Measurements from ENCODE around the gene TPT1. TPM values are rescaled to one million over a fixed set of nuclear protein-coding genes. Genes with fewer than 3 reads are reported as not detected.

Gene TPT1
- total RNA-seq, 4 donors from 2014 or later: 1,985 to 5,244 (median 2,921) TPM

DNA sequence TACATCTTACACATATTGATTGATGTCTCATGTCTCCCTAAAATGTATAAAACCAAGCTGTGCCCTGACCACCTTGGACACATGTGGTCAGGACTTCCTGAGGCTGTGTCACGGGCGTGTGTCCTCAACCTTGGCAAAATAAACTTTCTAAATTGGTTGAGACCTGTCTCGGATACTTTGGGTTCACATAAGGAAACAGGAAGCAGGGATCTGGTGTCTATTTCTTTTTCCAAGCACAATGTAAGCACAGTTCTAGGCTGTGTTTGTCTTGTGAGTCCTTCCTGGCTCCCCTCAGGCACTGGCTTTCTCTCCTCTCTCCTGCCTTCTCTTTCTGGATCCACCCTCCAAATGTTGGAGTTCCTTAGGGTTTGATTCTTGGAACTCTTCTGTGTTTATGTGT lies 27.6 kb upstream of the TPT1 start:
- WGBS: 28% methylated on average over 3 of the region's 3 CpGs
- Histone ChIP-seq H3K4me3 (no peak overlapping the region), H3K9me3 (no peaks in the 10 kb centered on the region), H3K4me1 (peaks cover 15 to 24% (median 17%) of the 10 kb centered on the region in 4 donors), H3K27me3 (no peaks in the 10 kb centered on the region), H3K27ac (replicated peaks in 1 of 4) (no peak overlapping the region), H3K36me3 (peaks cover 0 to 25% (median 6%) of the 10 kb centered on the region in 4 donors)
- TF ChIP-seq POLR2AphosphoS5 (IDR thresholded peaks at IDR 0.05): no peak
- no peak for TF ChIP-seq EP300 (IDR thresholded peaks at IDR 0.05)
- TF ChIP-seq CTCF (IDR thresholded peaks at IDR 0.05): no peak
- TF ChIP-seq POLR2A (IDR thresholded peaks at IDR 0.05; ENCODE audit: low read depth): no peak
- no peak for DNase-seq (ENCODE audit: extremely low spot score)
- intact Hi-C loops (cut with DNase I): no loop called here

DNA sequence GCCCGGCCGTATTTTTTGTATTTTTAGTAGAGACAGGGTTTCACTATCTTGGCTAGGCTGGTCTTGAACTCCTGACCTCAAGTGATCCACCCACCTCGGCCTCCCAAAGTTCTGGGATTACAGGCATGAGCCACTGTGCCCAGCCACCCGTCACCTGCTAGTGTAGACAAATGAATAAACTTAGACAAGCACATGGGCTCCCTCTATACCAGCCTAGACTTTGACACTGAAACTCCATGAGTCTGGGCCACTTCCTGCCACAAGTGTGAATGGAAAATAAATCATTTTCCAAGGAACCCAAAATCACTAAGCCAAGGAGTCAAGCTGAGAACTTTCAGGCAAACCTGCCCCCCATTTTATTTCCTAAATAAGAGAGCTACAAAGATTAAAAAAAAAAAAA lies 27.0 kb upstream of the TPT1 start:
- TF ChIP-seq EP300 (IDR thresholded peaks at IDR 0.05): no peak
- no peak overlapping the region for H3K27ac ChIP-seq (replicated peaks in 1 of 4)
- WGBS: 94% methylated on average over 3 of the region's 4 CpGs
- H3K9me3 ChIP-seq: no peaks in the 10 kb centered on the region
- intact Hi-C loops (cut with DNase I): no loop called here
- no peaks in the 10 kb centered on the region for H3K27me3 ChIP-seq
- peaks cover 12 to 24% (median 17%) of the 10 kb centered on the region in 4 donors for H3K4me1 ChIP-seq
- no peak for DNase-seq (ENCODE audit: extremely low spot score)
- peaks cover 0 to 28% (median 6%) of the 10 kb centered on the region in 4 donors for H3K36me3 ChIP-seq
- H3K4me3 ChIP-seq: no peak overlapping the region

- TF ChIP-seq POLR2A (IDR thresholded peaks at IDR 0.05; ENCODE audit: low read depth) (no peak), CTCF (IDR thresholded peaks at IDR 0.05) (no peak), EP300 (IDR thresholded peaks at IDR 0.05) (no peak), POLR2AphosphoS5 (IDR thresholded peaks at IDR 0.05) (no peak)
- 51% methylated on average over 2 of the region's 2 CpGs for WGBS
- Histone ChIP-seq H3K9me3 (no peaks in the 10 kb centered on the region), H3K4me1 (peaks cover 12 to 24% (median 17%) of the 10 kb centered on the region in 4 donors), H3K36me3 (peaks cover 0 to 34% (median 6%) of the 10 kb centered on the region in 4 donors), H3K27ac (replicated peaks in 1 of 4) (no peak overlapping the region), H3K27me3 (no peaks in the 10 kb centered on the region), H3K4me3 (no peak overlapping the region)
- intact Hi-C loops (cut with DNase I): no loop called here
- no peak for DNase-seq (ENCODE audit: extremely low spot score)
Observed at GRCh38 chr13:45367358-45367757, 26.4 kb upstream of the TPT1 start.

GRCh38 chr13:45365558-45365885 lies 24.5 kb upstream of the TPT1 start:
- Histone ChIP-seq H3K9me3 (no peaks in the 10 kb centered on the region), H3K27ac (replicated peaks in 1 of 4) (no peak overlapping the region), H3K27me3 (no peaks in the 10 kb centered on the region), H3K4me1 (peaks cover 4 to 13% (median 6%) of the 10 kb centered on the region in 4 donors), H3K36me3 (peaks cover 0 to 44% (median 11%) of the 10 kb centered on the region in 4 donors), H3K4me3 (no peak overlapping the region)
- 95% methylated on average over 4 of the region's 4 CpGs for WGBS
- TF ChIP-seq EP300 (IDR thresholded peaks at IDR 0.05) (no peak), POLR2A (IDR thresholded peaks at IDR 0.05; ENCODE audit: low read depth) (no peak), POLR2AphosphoS5 (IDR thresholded peaks at IDR 0.05) (no peak), CTCF (IDR thresholded peaks at IDR 0.05) (no peak)
- no peak for DNase-seq (ENCODE audit: extremely low spot score)
- intact Hi-C loops (cut with DNase I): no loop called here

DNA sequence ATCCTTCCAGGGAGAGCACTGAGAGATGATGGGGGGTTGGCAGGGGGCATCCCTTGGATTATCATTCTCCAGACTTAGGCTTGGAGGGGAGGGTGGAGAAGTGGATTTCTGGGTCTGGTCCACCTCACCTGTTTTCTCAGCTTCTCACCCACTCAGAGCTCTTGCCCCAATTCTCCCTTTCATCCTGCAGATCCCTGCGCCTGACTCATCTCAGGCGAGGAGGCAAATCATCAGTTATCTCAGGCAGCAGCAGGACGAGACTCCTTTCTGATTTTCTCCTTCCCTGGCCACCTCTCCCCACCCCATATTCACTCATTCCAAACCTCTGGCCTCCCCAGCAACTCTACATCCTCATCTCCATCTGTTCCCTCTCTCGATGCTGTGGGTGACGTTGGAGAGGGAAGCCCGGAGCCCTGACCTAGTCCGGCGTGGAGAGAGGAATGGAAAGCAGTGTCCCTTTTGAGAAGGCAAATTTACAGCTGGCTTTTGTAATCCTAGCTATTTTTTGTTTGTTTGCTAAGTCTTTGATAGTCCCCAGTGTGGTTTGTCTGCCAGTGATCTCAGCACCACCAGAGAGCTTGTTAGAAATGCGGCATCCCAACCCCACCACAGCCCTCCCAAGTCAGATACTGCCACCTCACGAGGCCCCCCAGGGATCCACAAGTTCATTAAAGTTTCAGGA lies 24.0 kb upstream of the TPT1 start:
- Histone ChIP-seq H3K4me3 (no peak overlapping the region), H3K27me3 (no peaks in the 10 kb centered on the region)
- 94% methylated on average over 10 of the region's 10 CpGs for WGBS

More for the DNA sequence above, 24.0 kb upstream of the TPT1 start:
- Histone ChIP-seq H3K36me3 (peaks cover 0 to 46% (median 13%) of the 10 kb centered on the region in 4 donors), H3K27ac (replicated peaks in 1 of 4) (no peak overlapping the region), H3K4me1 (peaks cover 4 to 11% (median 6%) of the 10 kb centered on the region in 4 donors), H3K9me3 (no peaks in the 10 kb centered on the region)
- DNase-seq (ENCODE audit: extremely low spot score): no peak
- TF ChIP-seq EP300 (IDR thresholded peaks at IDR 0.05): no peak
- no peak for TF ChIP-seq CTCF (IDR thresholded peaks at IDR 0.05)
- TF ChIP-seq POLR2A (IDR thresholded peaks at IDR 0.05; ENCODE audit: low read depth): no peak
- TF ChIP-seq POLR2AphosphoS5 (IDR thresholded peaks at IDR 0.05): no peak
- intact Hi-C loops (cut with DNase I): no loop called here

Data from esophagus muscularis mucosa (tissue), 4 donors.